Measurements from ENCODE around the gene IFNAR2. TPM values are rescaled to one million over a fixed set of nuclear protein-coding genes. Genes with fewer than 3 reads are reported as not detected.
"Not testable (repeated sequence)": the region's sequence is repeated elsewhere in the genome, so short reads cannot be mapped to it uniquely, and the experiment has no call there.

Gene IFNAR2
- total RNA-seq, 2 donors from 2014 or later, result 12.2 to 12.9 TPM

- Histone ChIP-seq H3K4me1 (peaks cover 3% of the 10 kb centered on the region), H3K27me3 (no peaks in the 10 kb centered on the region), H3K36me3 (replicated peaks in 1 of 2; ENCODE audit: insufficient read depth in 1 of 2, low read depth in 2 of 2) (no peaks in the 10 kb centered on the region), H3K27ac (no peak overlapping the region), H3K4me3 (no peak overlapping the region), H3K9me3 (no peaks in the 10 kb centered on the region)
- no peak for TF ChIP-seq CTCF (IDR thresholded peaks at IDR 0.05)
- TF ChIP-seq POLR2A (IDR thresholded peaks at IDR 0.05), result no peak
- intact Hi-C loops (cut with DNase I), result no loop called here
- ATAC-seq, result no peak
- DNase-seq, result no peak
- 64 to 74% methylated on average over 2 of the region's 2 CpGs for WGBS, 2 donors
These were observed 12.6 kb upstream of the IFNAR2 start for GRCh38 chr21:33217138-33217520.

- intact Hi-C loops (cut with DNase I), result no loop called here
- H3K27ac ChIP-seq, result no peak overlapping the region
- no peak for ATAC-seq
- no peaks in the 10 kb centered on the region for H3K4me1 ChIP-seq
- no peaks in the 10 kb centered on the region for H3K27me3 ChIP-seq
- no peak overlapping the region for H3K4me3 ChIP-seq
- no peaks in the 10 kb centered on the region for H3K9me3 ChIP-seq
- 75 to 85% methylated on average over 3 of the region's 3 CpGs for WGBS, 2 donors
- no peak for DNase-seq
- H3K36me3 ChIP-seq (replicated peaks in 1 of 2; ENCODE audit: insufficient read depth in 1 of 2, low read depth in 2 of 2), result no peaks in the 10 kb centered on the region
- TF ChIP-seq CTCF (IDR thresholded peaks at IDR 0.05), result no peak
- no peak for TF ChIP-seq POLR2A (IDR thresholded peaks at IDR 0.05)
These were observed 10.4 kb upstream of the IFNAR2 start for GRCh38 chr21:33219300-33219699.

- ATAC-seq (no peak), DNase-seq (no peak)
- Histone ChIP-seq H3K27me3 (no peaks in the 10 kb centered on the region), H3K27ac (no peak overlapping the region), H3K9me3 (no peaks in the 10 kb centered on the region), H3K4me1 (no peaks in the 10 kb centered on the region), H3K4me3 (no peak overlapping the region), H3K36me3 (replicated peaks in 1 of 2; ENCODE audit: insufficient read depth in 1 of 2, low read depth in 2 of 2) (no peaks in the 10 kb centered on the region)
- intact Hi-C loops (cut with DNase I), result no loop called here
- no peak for TF ChIP-seq POLR2A (IDR thresholded peaks at IDR 0.05)
- TF ChIP-seq CTCF (IDR thresholded peaks at IDR 0.05), result no peak
- WGBS, 2 donors, result 90 to 92% methylated on average over 3 of the region's 3 CpGs
These were observed 9.8 kb upstream of the IFNAR2 start for GRCh38 chr21:33219954-33220353.

GRCh38 chr21:33225376-33225775 lies 4.4 kb upstream of the IFNAR2 start:
- H3K4me1 ChIP-seq; intact Hi-C loops (cut with DNase I); ATAC-seq; H3K27me3 ChIP-seq; H3K4me3 ChIP-seq; H3K36me3 ChIP-seq (replicated peaks in 1 of 2; ENCODE audit: insufficient read depth in 1 of 2, low read depth in 2 of 2); H3K27ac ChIP-seq; H3K9me3 ChIP-seq; DNase-seq: not testable (repeated sequence)
- WGBS, 2 donors, result 84 to 89% methylated on average over 3 of the region's 3 CpGs

- Histone ChIP-seq H3K9me3 (no peaks in the 10 kb centered on the region), H3K4me1 (peaks cover 23% of the 10 kb centered on the region), H3K36me3 (replicated peaks in 1 of 2; ENCODE audit: insufficient read depth in 1 of 2, low read depth in 2 of 2) (no peaks in the 10 kb centered on the region), H3K27me3 (no peaks in the 10 kb centered on the region), H3K4me3 (no peak overlapping the region), H3K27ac (no peak overlapping the region)
- no peak for DNase-seq
- intact Hi-C loops (cut with DNase I), result no loop called here
- no peak for TF ChIP-seq POLR2A (IDR thresholded peaks at IDR 0.05)
- no peak for ATAC-seq
- 42 to 48% methylated on average over 3 of the region's 3 CpGs for WGBS, 2 donors
These were observed 1.3 kb upstream of the IFNAR2 start for GRCh38 chr21:33228455-33228854.

GRCh38 chr21:33229099-33229783 lies 497 bp upstream of the IFNAR2 start:
- DNase-seq (no peak), ATAC-seq (no peak)
- Histone ChIP-seq H3K27me3 (no peaks in the 10 kb centered on the region), H3K27ac (peak overlapping the region; percentile 37 to 96 (median 68)), H3K9me3 (no peaks in the 10 kb centered on the region), H3K4me3 (no peak overlapping the region), H3K36me3 (replicated peaks in 1 of 2; ENCODE audit: insufficient read depth in 1 of 2, low read depth in 2 of 2) (no peaks in the 10 kb centered on the region), H3K4me1 (peaks cover 23% of the 10 kb centered on the region)
- intact Hi-C loops (cut with DNase I), result no loop called here
- 38 to 41% methylated on average over 18 of the region's 18 CpGs for WGBS, 2 donors
- TF ChIP-seq POLR2A (IDR thresholded peaks at IDR 0.05) (no peak), CTCF (IDR thresholded peaks at IDR 0.05) (no peak)
